HG02943 (cell line): ENCODE data around the gene FBXO22.

Source experiments
- ATAC-seq: cut with Tn5 transposase; IDR thresholded peaks from one replicate; pipeline ENCODE4 v1.9.1; 2021; ENCODE audit warnings: mild to moderate bottlenecking, low read depth, moderate library complexity; ENCODE audit not compliant: unreplicated experiment

Gene FBXO22

GRCh38 chr15:75918135-75918534, 14.5 kb downstream of the FBXO22 start:
- no peak for ATAC-seq

- no peak for ATAC-seq
Measured at GRCh38 chr15:75920079-75920478, 16.4 kb downstream of the FBXO22 start.

GRCh38 chr15:75921732-75922703, 18.3 kb downstream of the FBXO22 start:
- ATAC-seq = no peak

GRCh38 chr15:75923756-75924155, 20.1 kb downstream of the FBXO22 start:
- no peak for ATAC-seq

GRCh38 chr15:75924576-75924975, 20.9 kb downstream of the FBXO22 start:
- no peak for ATAC-seq

GRCh38 chr15:75925440-75925839, 21.8 kb downstream of the FBXO22 start:
- no peak for ATAC-seq

GRCh38 chr15:75926931-75927330, 23.3 kb downstream of the FBXO22 start:
- no peak for ATAC-seq

- ATAC-seq = no peak
Measured at GRCh38 chr15:75927601-75928000, 23.9 kb downstream of the FBXO22 start.

- ATAC-seq = no peak
Measured at GRCh38 chr15:75928680-75929608, 25.3 kb downstream of the FBXO22 start.

GRCh38 chr15:75929799-75930565, 26.3 kb downstream of the FBXO22 start:
- ATAC-seq = no peak

GRCh38 chr15:75930866-75931265, 27.2 kb downstream of the FBXO22 start:
- ATAC-seq = no peak

GRCh38 chr15:75942464-75942863, 38.8 kb downstream of the FBXO22 start:
- ATAC-seq = no peak

GRCh38 chr15:75943246-75943645, 39.6 kb downstream of the FBXO22 start:
- ATAC-seq = no peak

GRCh38 chr15:75943713-75944215, 40.1 kb downstream of the FBXO22 start:
- no peak for ATAC-seq

GRCh38 chr15:75945953-75946352, 42.3 kb downstream of the FBXO22 start:
- ATAC-seq = no peak

- no peak for ATAC-seq
Measured at GRCh38 chr15:75947092-75947491, 43.4 kb downstream of the FBXO22 start.

- ATAC-seq = no peak
Measured at GRCh38 chr15:75948761-75949296, 45.2 kb downstream of the FBXO22 start.

GRCh38 chr15:75952525-75952924, 48.8 kb downstream of the FBXO22 start:
- ATAC-seq = no peak

GRCh38 chr15:75955720-75956119, 52.0 kb downstream of the FBXO22 start:
- ATAC-seq = no peak

GRCh38 chr15:75961331-75961730, 57.7 kb downstream of the FBXO22 start:
- ATAC-seq = no peak
